Activated T-cell treated with anti-CD3 and anti-CD28 coated beads for 24 hours (primary cell): Measurements from ENCODE around the gene PCCB.
"Not testable (repeated sequence)": the region's sequence is repeated elsewhere in the genome, so short reads cannot be mapped to it uniquely, and the experiment has no call there.

Experiments used
- DNase-seq: peaks from one replicate; pipeline ENCODE4 v3.0.0-alpha.2; 2020; ENCODE audit warnings: low read depth

PCCB gene

DNA sequence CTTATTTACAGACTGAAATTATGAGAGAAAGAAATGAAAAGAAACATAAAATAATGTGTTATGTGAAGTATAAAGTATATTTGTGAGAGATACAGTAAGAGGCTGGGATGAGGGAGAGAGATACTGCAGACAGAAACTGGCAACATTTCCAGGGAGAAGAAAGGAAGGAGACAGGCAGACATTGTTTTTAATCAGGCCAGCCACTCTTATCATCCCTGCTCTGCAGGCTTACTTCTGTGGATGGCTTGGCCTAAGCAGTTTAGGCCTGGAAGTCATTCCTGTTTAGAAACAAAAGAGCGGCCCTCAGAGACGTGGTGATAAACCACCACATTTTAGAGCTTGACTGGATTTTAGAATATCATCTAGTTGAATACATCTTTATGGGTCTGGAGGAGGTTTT is 12.4 kb downstream of the PCCB start:
- DNase-seq, result no peak

DNA sequence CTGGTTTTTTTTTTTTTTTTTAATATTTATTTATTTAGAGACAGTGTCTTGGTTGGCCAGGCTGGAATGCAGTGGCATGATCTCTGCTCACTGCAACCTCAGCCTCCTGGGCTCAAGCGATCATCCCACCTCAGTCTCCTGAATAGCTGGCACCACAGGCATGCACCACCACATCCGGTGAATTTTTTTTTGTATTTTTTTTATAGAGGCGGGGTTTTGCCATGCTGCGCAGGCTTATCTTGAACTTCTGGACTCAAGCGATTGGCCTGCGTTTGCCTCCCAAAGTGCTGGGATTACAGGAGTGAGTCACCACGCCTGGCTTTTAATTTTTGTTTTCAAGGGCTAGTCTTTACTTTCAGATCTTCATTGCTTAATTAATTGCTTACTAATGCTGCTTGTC is 13.1 kb downstream of the PCCB start:
- DNase-seq, result no peak

DNA sequence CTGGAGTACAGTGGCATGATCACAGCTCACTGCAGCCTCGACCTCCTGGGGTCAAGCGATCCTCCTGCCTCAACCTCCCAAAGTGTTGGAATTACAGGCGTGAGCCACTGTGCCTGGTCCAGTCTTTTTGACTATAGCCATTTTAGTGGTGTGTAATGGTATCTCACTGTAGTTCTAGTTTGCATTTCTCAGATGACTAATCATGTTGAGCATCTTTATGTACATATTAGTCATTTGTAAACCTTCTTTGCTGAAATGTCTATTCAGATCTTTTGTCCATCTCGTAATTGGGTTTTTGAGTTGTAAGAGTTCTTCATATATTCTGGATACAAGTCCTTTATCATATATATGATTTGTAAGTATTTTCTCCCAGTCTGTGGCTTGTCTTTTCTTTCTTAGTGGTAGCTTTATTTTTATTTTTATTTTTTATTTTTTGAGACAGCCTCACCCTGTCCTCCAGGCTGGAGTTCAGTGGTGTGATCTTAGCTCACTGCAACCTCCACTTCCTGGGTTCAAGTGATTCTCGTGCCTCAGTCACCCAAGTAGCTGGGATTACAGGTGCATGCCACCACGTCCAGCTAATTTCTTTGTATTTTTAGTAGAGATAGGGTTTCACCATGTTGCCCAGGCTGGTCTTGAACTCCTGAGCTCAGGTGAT is 16.5 kb downstream of the PCCB start:
- DNase-seq, result not testable (repeated sequence)

DNA sequence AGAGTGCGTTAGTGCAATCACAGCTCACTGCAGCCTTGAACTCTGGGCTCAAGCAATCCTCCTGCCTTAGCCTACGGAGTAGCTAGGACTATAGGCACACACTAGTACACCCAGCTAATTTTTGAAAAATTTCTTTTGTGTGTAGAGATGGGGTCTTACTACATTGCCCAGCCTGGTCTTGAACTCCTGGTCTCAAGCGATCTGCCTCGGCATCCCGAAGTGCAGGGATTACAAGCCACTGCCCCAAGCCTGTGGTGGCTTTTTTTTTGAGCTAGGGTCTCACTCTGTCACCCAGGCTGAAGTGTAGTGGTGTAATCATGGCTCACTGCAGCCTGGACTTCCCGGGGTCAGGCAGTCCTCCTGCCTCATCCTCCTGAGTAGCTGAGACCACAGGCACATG is 17.1 kb downstream of the PCCB start:
- DNase-seq, result no peak

DNA sequence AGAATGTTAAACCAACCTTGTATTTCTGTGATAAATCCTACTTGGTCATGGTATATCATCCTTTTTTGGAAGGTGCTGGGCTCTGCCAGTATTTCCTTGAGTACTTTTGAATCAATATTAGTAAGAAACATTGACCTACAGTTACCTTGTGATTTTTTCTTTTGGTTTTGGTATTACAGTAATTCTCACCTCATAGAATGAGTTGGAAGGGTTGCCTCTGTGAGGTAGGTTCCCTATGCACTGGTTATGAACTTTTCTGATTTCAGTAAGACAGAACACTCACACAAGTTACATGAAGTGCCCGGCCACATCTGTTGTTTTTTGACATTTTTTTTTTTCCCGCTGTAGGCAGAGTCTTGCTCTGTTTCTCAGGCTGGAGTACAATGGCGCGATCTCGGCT is 20.0 kb downstream of the PCCB start:
- DNase-seq, result no peak

DNA sequence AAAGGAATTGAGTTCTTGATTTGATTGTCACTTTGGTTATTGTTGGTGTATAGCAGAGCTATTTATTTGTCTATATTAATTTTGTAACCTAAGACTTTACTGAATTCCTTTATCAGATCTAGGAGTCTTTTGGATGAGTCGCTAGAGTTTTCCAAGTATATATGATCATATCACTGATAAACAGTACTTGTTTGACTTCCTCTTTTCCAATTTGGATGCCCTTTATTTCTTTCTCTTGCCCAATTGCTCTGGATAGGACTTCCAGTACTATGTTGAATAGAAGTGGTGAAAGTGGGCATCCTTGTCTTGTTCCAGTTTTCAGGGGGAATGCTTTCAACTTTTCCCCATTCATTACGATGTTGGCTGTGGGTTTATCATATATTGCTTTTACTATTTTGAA is 21.5 kb downstream of the PCCB start:
- DNase-seq, result not testable (repeated sequence)

DNA sequence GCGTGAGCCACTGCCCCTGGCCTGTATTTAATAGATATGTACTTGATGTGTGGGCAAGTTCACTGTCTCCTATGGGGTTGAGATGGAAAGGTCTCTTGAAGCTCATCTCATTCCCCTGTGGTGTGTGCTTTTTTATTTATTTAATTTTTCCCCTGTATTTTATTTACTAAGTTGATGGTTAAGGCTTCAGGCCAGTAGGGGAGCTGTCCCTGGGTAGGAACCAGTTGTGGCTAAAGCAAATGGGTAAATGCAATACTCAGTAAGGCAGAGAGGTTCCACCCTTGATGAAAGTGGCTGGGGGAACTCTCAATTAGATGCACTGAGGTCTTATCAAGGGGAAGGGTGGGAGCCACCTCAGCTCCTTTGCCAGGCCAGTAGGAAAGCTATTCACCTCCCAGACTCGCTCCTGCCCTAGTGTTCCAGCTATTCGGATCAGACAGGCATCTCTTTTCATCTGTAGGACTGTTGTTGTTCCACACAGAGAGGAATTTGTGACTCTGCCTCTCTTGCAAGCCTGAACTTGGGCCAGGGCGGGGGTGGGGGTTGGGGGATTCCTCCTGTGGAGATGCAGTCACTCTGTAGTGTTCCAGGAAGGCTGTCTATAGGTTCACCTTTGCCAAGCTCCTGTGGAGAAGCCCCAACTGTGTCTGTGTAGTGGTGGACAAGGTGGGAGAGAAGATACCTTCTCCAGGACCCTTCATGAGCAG is 26.1 kb downstream of the PCCB start:
- no peak for DNase-seq

DNA sequence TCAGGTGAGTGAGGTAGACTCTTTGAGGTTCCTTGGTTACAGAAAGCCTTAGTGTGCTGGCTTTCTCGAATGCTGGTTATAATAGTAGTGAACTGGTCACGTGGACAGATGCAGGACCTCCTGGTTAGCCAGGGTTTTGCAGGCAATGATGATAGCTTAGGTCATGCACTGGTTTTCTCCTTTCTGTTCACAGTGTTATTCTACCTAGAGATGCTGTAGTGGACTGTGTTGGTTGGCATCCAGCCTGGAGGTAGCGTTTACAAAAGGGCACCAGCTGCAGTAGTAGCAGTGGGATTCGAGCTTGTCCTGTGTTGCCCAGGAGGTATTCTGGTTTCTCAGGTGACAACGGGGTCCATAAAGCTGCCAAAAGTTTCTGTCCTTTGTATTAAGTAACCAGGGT is 27.0 kb downstream of the PCCB start:
- no peak for DNase-seq

DNA sequence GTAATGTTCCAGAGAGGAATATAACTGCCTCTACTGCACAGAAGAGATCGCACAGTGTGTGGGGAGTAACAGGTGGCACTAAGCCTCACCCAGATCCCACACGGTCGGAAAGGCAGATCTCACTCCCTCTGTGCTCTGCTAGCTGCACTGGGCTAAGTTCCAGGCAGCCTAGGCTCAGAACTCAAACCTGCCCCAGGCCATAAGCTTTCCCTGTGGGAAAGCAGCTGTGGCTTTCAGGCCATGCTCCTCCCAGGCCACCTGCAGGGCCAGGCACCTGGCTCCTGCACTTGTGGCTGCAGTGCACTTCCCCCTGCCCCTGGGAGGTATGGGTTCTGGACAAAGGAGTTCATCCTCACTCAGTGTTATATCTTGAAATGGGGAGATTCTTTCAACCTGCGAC is 27.5 kb downstream of the PCCB start:
- DNase-seq, result no peak

DNA sequence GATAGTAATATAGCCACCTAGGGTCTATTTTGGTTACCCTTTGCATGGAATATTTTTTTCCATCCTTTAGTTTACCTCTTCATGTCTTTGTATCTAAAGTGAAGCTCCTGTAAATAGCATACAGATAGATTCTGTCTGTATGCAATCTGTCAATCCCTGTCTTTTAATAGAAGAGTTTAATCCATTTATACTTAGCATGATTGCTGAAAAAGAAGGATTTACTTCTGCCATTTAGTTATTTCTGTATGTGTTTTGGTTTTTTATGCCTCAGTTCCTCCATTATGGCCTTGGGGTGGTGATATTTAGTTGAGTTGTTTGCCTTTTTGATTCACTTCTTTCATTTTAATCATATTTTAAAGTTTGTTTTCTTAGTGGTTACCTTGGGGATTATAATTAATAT is 29.0 kb downstream of the PCCB start:
- DNase-seq, result no peak

DNA sequence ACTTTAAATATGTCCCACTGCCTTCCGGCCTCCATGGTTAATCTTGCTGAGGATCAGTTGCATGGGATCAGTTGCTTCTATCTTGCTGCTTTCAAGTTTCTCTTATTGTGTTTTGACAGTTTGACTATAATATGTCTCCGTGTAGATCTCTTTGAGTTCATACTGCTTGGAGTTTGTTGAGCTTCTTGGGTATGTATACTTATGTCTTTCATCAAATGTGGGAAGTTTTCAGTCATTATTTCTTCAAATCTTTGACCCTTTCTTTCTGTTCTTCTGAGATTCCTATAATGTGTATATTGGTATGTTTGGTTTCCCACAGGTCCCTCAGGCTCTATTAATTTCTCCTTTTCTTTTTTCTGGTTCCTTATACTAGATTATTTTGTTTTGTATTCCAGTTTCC is 30.8 kb downstream of the PCCB start:
- DNase-seq, result no peak

DNA sequence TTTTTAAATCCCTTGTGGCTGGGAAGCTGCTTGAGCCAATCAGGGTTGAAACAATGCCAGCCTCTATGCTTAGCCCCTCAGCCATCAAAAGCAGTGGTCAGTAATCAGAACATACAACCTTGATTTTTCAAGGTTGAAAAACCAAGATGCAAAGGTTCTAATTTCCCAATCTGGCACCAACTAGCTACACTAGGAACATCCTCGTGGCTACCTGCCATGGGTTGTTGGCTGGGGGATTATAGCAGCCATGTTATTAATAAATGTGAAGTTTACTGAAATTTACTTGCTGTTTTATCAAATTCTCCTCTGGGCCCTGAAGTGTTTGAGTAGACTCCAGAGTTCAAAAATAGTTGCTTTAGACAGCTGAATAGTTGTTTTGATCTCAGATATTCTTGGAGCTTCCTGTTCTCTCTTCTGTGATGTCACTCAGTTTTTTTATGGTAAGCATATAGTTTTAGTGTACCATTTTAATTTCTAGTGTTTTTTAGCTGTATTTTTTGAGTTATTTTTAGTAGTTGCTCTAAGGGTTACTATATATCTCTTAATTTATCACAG is 31.9 kb downstream of the PCCB start:
- DNase-seq, result no peak

DNA sequence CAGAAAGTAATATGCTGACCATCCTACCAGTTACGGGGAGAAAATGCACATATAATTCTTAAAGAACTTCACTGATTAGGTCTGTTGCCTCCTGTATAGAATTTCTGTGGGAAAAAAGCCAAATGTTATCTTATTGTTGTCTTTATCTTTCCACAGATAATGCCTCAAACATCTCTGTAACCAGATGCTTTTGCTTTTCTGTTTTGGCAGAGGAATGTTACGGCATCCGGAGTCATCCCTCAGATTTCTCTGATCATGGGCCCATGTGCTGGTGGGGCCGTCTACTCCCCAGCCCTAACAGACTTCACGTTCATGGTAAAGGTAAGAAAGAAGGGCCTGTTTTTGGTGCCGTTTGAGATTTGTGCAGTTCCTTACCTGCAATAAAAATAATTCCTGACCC is 33.5 kb downstream of the PCCB start:
- no peak for DNase-seq

DNA sequence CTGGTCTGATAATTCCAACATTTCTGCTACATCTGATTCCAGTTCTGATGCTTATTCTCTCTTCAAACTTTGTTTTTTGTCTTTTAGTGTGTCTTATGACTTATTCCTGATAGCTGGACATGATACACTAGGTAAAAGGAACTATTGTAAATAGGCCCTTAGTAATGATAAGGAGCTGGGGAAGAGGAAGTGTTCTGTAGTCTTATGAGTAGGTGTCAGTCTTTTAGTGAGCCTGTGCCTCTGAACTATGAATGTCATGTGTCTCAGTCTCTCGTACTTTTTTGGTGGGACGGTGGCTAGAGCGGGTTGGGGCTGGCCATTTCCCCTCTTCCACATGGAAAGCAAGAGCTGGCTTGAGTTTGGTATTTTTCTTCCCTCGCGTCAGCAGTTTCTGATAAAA is 41.2 kb downstream of the PCCB start:
- no peak for DNase-seq

DNA sequence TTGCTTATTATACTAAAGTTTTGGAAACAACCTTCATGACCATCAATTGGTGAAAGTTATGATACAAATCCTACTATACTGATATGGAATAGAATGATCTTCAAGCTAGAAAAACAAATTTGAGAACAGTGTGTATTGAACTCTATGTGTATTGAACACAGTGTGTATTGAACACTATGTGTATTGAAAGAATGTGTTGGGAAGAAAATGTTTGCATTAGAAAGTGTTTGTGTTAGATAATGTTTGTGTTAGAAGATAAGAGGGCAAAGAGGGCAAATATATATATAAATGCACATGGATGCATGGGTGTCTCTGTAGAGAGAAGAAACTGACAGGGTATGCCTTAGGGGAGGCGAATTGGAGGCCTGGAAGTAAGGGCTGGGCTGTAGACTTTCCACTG is 42.4 kb downstream of the PCCB start:
- DNase-seq, result no peak

DNA sequence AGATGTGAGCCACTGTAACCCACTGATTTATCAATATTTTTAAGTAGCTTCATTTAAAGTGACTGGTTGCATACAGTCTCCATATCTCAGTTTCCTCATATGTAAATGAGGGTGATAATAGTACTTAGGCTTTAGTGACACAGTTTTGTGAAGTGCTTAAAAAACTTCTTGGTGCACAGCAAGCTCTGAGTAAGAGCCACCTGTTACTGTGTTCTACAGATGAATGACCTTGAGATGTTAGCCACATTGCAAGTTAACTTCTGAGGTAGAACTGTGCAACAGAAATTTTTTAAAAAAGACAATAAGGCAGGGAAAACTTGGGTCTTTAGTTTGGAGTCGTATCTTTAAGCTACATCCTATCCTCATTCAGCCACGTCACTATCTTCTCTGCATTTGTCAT is 43.1 kb downstream of the PCCB start:
- DNase-seq, result no peak

DNA sequence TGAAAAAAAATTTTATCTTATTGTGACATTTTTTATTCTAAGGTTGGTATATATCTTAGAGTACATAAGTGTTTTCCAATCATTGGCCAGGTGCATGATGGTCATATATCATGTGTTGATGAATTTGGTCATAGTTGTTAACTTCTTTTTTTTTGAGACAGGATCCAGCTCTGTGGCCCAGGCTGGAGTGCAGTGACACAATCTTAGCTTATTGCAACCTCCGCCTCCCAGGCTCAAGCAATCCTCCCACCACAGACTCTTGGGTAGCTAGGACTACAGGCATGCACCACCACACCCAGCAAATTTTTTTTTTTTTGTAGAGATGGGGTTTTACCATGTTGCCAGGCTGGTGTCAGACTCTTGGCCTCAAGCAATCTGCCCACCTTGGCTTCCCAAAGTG is 44.0 kb downstream of the PCCB start:
- DNase-seq, result no peak

DNA sequence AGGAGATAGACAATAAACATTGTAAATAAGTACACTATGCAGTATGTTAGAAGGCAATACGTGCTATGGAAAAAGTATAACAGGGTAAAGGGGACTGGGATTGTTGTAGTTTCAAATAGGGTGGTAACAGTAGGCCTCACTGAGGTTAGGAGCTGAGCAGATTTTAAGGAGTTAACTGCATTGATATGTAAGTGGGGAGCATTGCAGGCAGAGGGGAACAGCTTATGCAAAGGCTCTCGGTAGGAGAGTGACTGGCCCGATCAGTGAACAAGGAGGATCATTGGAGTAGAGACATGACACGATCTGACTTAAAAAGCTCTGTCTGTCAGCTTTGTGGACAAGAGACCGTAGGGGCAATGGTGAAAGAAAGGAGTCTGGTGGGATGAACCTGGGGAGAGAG is 46.8 kb downstream of the PCCB start:
- DNase-seq, result no peak

DNA sequence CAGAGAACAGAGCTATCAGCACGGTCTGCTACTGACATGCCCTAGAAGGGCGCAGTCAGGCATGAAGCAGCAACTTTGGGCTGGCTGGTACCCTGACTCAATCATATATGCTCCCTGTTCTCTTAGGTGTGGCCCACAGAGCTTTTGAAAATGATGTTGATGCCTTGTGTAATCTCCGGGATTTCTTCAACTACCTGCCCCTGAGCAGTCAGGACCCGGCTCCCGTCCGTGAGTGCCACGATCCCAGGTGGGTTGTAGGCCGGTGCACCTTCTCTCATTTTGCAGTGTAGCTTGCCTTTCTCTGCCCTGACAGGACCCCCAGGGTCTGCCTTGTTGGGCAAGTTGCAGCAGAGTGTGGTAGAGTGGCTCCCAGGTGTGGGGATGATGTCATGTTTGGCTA is 47.7 kb downstream of the PCCB start:
- no peak for DNase-seq

DNA sequence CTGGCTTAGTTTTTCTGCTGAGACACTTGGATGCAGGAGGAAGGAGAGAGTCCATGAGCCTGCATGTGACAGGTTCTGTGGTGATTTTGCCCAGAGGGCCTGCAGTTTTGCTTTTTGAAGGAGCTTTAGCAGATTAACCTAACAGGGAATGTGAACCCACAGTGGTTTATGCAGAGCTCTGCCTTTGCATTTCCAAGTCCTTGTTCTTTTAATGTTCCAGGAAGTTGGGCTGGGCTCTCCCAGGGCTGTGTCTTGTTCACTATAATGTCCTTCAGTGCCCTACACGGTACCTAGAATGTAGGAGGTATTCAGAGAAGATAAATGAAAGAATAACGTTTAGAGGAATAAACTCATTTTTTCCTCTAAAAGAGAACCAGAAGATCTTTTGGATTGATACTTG is 50.3 kb downstream of the PCCB start:
- DNase-seq, result no peak

DNA sequence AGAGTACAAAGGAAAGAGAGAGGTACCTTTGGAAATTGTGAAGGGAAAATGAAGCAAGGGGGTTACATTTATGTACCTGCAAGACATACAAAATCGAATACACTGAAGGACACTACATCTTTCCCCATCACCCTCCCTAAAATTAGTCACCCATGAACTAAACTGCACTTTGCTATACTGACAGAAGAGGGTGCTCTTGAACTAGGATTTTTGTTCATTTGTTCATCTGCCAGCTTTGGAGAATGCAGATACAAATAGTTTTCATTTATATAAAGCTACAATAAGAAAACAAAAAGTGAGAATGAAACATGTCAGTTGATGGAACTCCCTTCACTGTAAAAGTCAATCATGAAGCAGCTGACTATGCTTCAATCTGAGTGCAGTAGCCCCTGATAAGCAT is 55.7 kb downstream of the PCCB start:
- DNase-seq, result no peak

DNA sequence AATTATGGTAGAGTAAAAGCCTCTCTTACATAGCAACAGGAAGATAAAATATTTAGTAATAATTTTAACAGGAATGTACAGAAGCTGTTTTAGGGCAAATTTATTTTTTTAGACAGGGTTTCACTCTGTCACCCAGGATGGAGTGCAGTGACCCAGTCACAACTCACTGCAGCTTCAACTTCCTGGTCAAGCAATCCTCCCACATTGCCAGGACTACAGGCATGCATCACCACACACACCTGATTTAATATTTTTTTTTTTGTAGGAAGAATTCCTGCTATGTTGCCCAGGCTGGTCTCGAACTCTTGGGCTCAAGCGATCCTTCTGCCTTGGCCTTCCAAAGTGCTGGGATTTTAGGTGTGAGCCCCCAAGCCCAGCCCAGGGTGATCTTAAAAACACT is 61.1 kb downstream of the PCCB start:
- no peak for DNase-seq

DNA sequence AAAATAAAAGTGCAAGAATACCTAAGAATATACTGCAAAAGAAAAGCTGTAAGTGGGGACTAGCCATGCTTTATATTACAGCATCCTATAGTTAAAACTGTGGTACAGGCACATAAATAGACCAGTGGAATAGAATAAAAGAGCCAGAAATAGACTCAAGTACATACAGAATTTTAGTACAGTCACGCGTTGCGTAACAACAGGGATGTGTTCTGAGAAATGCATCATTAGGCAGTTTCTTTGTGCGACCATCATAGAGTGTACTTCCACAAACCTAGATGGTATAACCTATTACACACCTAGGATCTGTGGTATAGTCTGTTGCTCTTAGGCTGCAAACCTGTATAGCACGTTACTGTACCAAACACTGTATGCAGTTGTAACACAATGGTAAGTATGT is 61.8 kb downstream of the PCCB start:
- DNase-seq, result no peak

DNA sequence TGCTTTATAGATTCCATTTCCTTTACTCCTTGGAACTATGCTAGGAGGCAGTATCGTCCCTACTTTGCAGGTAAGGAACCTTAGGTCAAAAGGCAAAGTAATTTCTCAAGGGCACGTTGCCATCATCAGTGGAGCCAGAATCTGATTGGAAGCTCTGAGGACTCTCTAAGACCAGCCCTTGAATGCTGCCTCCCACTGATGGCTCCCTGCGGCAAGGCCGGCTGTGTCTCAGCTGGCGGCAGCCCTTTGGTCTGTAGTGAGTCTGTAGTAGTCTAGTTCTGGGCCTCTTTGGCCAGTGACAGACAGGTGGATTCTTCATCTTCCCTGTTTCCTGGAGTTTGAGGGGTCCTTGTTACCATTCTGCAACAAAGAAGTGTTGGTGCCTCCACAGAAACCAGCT is 76.2 kb downstream of the PCCB start:
- DNase-seq, result no peak
